Fibroblast of lung (primary cell): ENCODE measurements around the gene ATG2A.

Source experiments
- EZH2 ChIP-seq: IDR thresholded peaks from 2 replicates; pipeline ENCODE4 v1.5.1; 2012; ENCODE audit warnings: low read length, control low read depth, mild to moderate bottlenecking; ENCODE audit errors: missing control alignments
- TF ChIP-seq, protein P1 (sequence below), 2 donors: IDR thresholded peaks in 1 of 2; conservative IDR thresholded peaks in 1 of 2; 1 replicate in 1 of 2; 2 replicates in 1 of 2; pipeline ENCODE4 v1.5.1; 2011 to 2012; ENCODE audit warnings: low read length in 2 of 2, control low read depth in 1 of 2, inconsistent platforms in 1 of 2, low read depth in 1 of 2, mild to moderate bottlenecking in 1 of 2

DNA sequence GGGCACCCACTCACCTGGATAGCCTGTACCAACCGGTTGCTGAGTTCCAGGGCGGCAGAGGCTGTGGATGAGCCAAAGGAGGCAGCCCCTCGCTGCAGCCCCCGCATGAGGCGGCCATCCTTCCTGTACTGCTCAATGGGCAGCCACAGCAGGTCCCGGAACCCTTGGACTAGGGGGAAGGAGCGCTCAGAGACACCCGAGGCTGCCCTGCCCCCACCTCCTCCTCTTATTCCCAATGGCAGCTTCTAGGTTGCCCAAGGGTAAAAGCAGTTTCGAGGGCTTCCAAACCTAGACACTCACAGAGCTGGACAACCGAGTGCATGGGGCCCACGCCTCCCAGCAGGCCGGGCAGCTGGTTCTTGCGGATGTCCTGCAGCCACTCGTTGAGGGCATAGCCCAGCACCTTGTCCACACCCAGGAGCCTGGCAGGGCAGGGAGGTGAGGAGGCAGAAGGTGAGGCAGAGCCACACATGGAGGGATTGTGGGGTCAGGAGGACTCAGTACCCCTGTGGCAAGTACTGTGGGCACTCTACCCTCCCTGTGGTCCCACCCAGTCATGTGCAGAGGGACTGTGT is 20.5 kb downstream of the ATG2A start:
- TF ChIP-seq, protein P1, sequence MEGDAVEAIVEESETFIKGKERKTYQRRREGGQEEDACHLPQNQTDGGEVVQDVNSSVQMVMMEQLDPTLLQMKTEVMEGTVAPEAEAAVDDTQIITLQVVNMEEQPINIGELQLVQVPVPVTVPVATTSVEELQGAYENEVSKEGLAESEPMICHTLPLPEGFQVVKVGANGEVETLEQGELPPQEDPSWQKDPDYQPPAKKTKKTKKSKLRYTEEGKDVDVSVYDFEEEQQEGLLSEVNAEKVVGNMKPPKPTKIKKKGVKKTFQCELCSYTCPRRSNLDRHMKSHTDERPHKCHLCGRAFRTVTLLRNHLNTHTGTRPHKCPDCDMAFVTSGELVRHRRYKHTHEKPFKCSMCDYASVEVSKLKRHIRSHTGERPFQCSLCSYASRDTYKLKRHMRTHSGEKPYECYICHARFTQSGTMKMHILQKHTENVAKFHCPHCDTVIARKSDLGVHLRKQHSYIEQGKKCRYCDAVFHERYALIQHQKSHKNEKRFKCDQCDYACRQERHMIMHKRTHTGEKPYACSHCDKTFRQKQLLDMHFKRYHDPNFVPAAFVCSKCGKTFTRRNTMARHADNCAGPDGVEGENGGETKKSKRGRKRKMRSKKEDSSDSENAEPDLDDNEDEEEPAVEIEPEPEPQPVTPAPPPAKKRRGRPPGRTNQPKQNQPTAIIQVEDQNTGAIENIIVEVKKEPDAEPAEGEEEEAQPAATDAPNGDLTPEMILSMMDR (conservative IDR thresholded peaks at IDR 0.05 in 1 of 2, IDR thresholded peaks at IDR 0.05 in 1 of 2; ENCODE audit: low read depth in 1 of 2, low read length in 2 of 2): no peak
- TF ChIP-seq EZH2: no peak
